Retina (tissue), 1 donor: ENCODE data around the gene ANTXR1.

Experiments
- DNase-seq: peaks from one replicate; pipeline ENCODE4 v3.0.0-alpha.2; 2016

Gene ANTXR1

GRCh38 chr2:69076601-69077000 is 63.6 kb downstream of the ANTXR1 start:
- no peak for DNase-seq

GRCh38 chr2:69077252-69077950 is 64.4 kb downstream of the ANTXR1 start:
- DNase-seq, result no peak

GRCh38 chr2:69080071-69080470 is 67.1 kb downstream of the ANTXR1 start:
- DNase-seq, result no peak

GRCh38 chr2:69081001-69081580 is 68.1 kb downstream of the ANTXR1 start:
- DNase-seq, result no peak

- no peak for DNase-seq
Observed at GRCh38 chr2:69081757-69082156, 68.8 kb downstream of the ANTXR1 start.

- no peak for DNase-seq
Observed at GRCh38 chr2:69082430-69082997, 69.5 kb downstream of the ANTXR1 start.

GRCh38 chr2:69083235-69083748 is 70.3 kb downstream of the ANTXR1 start:
- no peak for DNase-seq

GRCh38 chr2:69084492-69084891 is 71.5 kb downstream of the ANTXR1 start:
- DNase-seq, result no peak

GRCh38 chr2:69086466-69086865 is 73.5 kb downstream of the ANTXR1 start:
- no peak for DNase-seq

- DNase-seq, result no peak
Observed at GRCh38 chr2:69087211-69087911, 74.4 kb downstream of the ANTXR1 start.

GRCh38 chr2:69087912-69088240 is 74.9 kb downstream of the ANTXR1 start:
- no peak for DNase-seq

- no peak for DNase-seq
Observed at GRCh38 chr2:69088466-69088865, 75.5 kb downstream of the ANTXR1 start.

GRCh38 chr2:69089266-69089665 is 76.3 kb downstream of the ANTXR1 start:
- no peak for DNase-seq

GRCh38 chr2:69089998-69090397 is 77.0 kb downstream of the ANTXR1 start:
- DNase-seq, result no peak

GRCh38 chr2:69090820-69091219 is 77.8 kb downstream of the ANTXR1 start:
- no peak for DNase-seq

- DNase-seq, result no peak
Observed at GRCh38 chr2:69092857-69093256, 79.9 kb downstream of the ANTXR1 start.

- DNase-seq, result no peak
Observed at GRCh38 chr2:69095305-69095704, 82.3 kb downstream of the ANTXR1 start.

- no peak for DNase-seq
Observed at GRCh38 chr2:69096326-69097095, 83.5 kb downstream of the ANTXR1 start.

- DNase-seq, result no peak
Observed at GRCh38 chr2:69097148-69097610, 84.2 kb downstream of the ANTXR1 start.

- DNase-seq, result no peak
Observed at GRCh38 chr2:69097891-69098655, 85.1 kb downstream of the ANTXR1 start.

GRCh38 chr2:69099541-69099940 is 86.6 kb downstream of the ANTXR1 start:
- no peak for DNase-seq

- no peak for DNase-seq
Observed at GRCh38 chr2:69100220-69100723, 87.3 kb downstream of the ANTXR1 start.
